ENCODE measurements around the gene PRDM16.
A peak's percentile ranks its signal among the peaks of the same experiment; 100 is the strongest.

The PRDM16 gene

GRCh38 chr1:3065797-3066196 lies 3.2 kb upstream of the PRDM16 start:
- Mint-ChIP-seq H3K4me1 (peaks cover 3% of the 10 kb centered on the region), H3K27me3 (peaks cover 71% of the 10 kb centered on the region), H3K4me3 (no peak overlapping the region), H3K36me3 (peaks cover 1% of the 10 kb centered on the region), H3K27ac (no peak overlapping the region), H3K9me3 (no peaks in the 10 kb centered on the region)
- CTCF ChIA-PET: no interaction called here
- DNase-seq: peak; percentile 11

- H3K4me1 Mint-ChIP-seq: peaks cover 3% of the 10 kb centered on the region
- no peak for DNase-seq
- no peak overlapping the region for H3K27ac Mint-ChIP-seq
- CTCF ChIA-PET: no interaction called here
- H3K9me3 Mint-ChIP-seq: no peaks in the 10 kb centered on the region
- H3K4me3 Mint-ChIP-seq: no peak overlapping the region
- peaks cover 1% of the 10 kb centered on the region for H3K36me3 Mint-ChIP-seq
- H3K27me3 Mint-ChIP-seq: peaks cover 71% of the 10 kb centered on the region
Measured at GRCh38 chr1:3066250-3066711, 2.7 kb upstream of the PRDM16 start.

GRCh38 chr1:3066826-3067225 lies 2.2 kb upstream of the PRDM16 start:
- H3K36me3 Mint-ChIP-seq: peaks cover 1% of the 10 kb centered on the region
- CTCF ChIA-PET: no interaction called here
- H3K27me3 Mint-ChIP-seq: peaks cover 75% of the 10 kb centered on the region
- no peak for DNase-seq
- H3K4me3 Mint-ChIP-seq: no peak overlapping the region
- no peak overlapping the region for H3K27ac Mint-ChIP-seq
- H3K4me1 Mint-ChIP-seq: peaks cover 3% of the 10 kb centered on the region
- H3K9me3 Mint-ChIP-seq: no peaks in the 10 kb centered on the region

GRCh38 chr1:3067301-3067670 lies 1.7 kb upstream of the PRDM16 start:
- H3K36me3 Mint-ChIP-seq: peaks cover 1% of the 10 kb centered on the region
- no peak overlapping the region for H3K27ac Mint-ChIP-seq
- no peak overlapping the region for H3K4me3 Mint-ChIP-seq
- H3K4me1 Mint-ChIP-seq: peaks cover 3% of the 10 kb centered on the region
- CTCF ChIA-PET: no interaction called here
- H3K9me3 Mint-ChIP-seq: no peaks in the 10 kb centered on the region
- DNase-seq: no peak
- H3K27me3 Mint-ChIP-seq: peaks cover 79% of the 10 kb centered on the region

GRCh38 chr1:3067671-3068563 lies 1.1 kb upstream of the PRDM16 start:
- CTCF ChIA-PET: no interaction called here
- H3K27ac Mint-ChIP-seq: no peak overlapping the region
- H3K36me3 Mint-ChIP-seq: peaks cover 1% of the 10 kb centered on the region
- H3K27me3 Mint-ChIP-seq: peaks cover 80% of the 10 kb centered on the region
- H3K4me1 Mint-ChIP-seq: peaks cover 3% of the 10 kb centered on the region
- no peak for DNase-seq
- H3K4me3 Mint-ChIP-seq: peak overlapping the region; percentile 41
- H3K9me3 Mint-ChIP-seq: no peaks in the 10 kb centered on the region

- Mint-ChIP-seq H3K4me1 (peaks cover 3% of the 10 kb centered on the region), H3K4me3 (peak overlapping the region; percentile 72), H3K9me3 (no peaks in the 10 kb centered on the region), H3K27ac (no peak overlapping the region), H3K36me3 (peaks cover 1% of the 10 kb centered on the region), H3K27me3 (peaks cover 92% of the 10 kb centered on the region)
- CTCF ChIA-PET: no interaction called here
- peak; percentile 41 for DNase-seq
Measured at GRCh38 chr1:3069491-3070308, 697 bp downstream of the PRDM16 start.

- Mint-ChIP-seq H3K27me3 (peaks cover 92% of the 10 kb centered on the region), H3K4me3 (no peak overlapping the region)
- CTCF ChIA-PET: no interaction called here
Measured at GRCh38 chr1:3070309-3070643, 1.3 kb downstream of the PRDM16 start.

GRCh38 chr1:3070644-3071564 lies 1.9 kb downstream of the PRDM16 start:
- Mint-ChIP-seq H3K36me3 (peaks cover 1% of the 10 kb centered on the region), H3K27me3 (peaks cover 92% of the 10 kb centered on the region), H3K4me3 (peak overlapping the region; percentile 54), H3K9me3 (no peaks in the 10 kb centered on the region), H3K4me1 (peaks cover 3% of the 10 kb centered on the region), H3K27ac (no peak overlapping the region)
- no peak for DNase-seq
- CTCF ChIA-PET: no interaction called here

More at GRCh38 chr1:3070309-3070643, 1.3 kb downstream of the PRDM16 start:
- H3K27ac Mint-ChIP-seq: no peak overlapping the region
- H3K36me3 Mint-ChIP-seq: peaks cover 1% of the 10 kb centered on the region
- no peaks in the 10 kb centered on the region for H3K9me3 Mint-ChIP-seq
- H3K4me1 Mint-ChIP-seq: peaks cover 3% of the 10 kb centered on the region
- no peak for DNase-seq

GRCh38 chr1:3071565-3072390 lies 2.8 kb downstream of the PRDM16 start:
- Mint-ChIP-seq H3K27ac (no peak overlapping the region), H3K9me3 (no peaks in the 10 kb centered on the region), H3K4me1 (peaks cover 3% of the 10 kb centered on the region), H3K4me3 (no peak overlapping the region), H3K36me3 (peaks cover 1% of the 10 kb centered on the region), H3K27me3 (peaks cover 92% of the 10 kb centered on the region)
- DNase-seq: no peak
- CTCF ChIA-PET: no interaction called here

GRCh38 chr1:3072391-3073185 lies 3.6 kb downstream of the PRDM16 start:
- peaks cover 3% of the 10 kb centered on the region for H3K4me1 Mint-ChIP-seq
- no peaks in the 10 kb centered on the region for H3K9me3 Mint-ChIP-seq
- peaks cover 1% of the 10 kb centered on the region for H3K36me3 Mint-ChIP-seq
- peaks cover 92% of the 10 kb centered on the region for H3K27me3 Mint-ChIP-seq
- no peak for DNase-seq
- H3K27ac Mint-ChIP-seq: no peak overlapping the region
- no peak overlapping the region for H3K4me3 Mint-ChIP-seq
- CTCF ChIA-PET: no interaction called here

- CTCF ChIA-PET: no interaction called here
- Mint-ChIP-seq H3K27me3 (peaks cover 92% of the 10 kb centered on the region), H3K4me1 (peaks cover 4% of the 10 kb centered on the region)
Measured at GRCh38 chr1:3073186-3073488, 4.1 kb downstream of the PRDM16 start.

GRCh38 chr1:3073489-3074296 lies 4.7 kb downstream of the PRDM16 start:
- no peaks in the 10 kb centered on the region for H3K9me3 Mint-ChIP-seq
- no peak overlapping the region for H3K4me3 Mint-ChIP-seq
- peaks cover 92% of the 10 kb centered on the region for H3K27me3 Mint-ChIP-seq
- DNase-seq: no peak
- peaks cover 10% of the 10 kb centered on the region for H3K4me1 Mint-ChIP-seq
- CTCF ChIA-PET: no interaction called here
- peaks cover 1% of the 10 kb centered on the region for H3K36me3 Mint-ChIP-seq
- no peak overlapping the region for H3K27ac Mint-ChIP-seq

More at GRCh38 chr1:3073186-3073488, 4.1 kb downstream of the PRDM16 start:
- H3K4me3 Mint-ChIP-seq: no peak overlapping the region
- DNase-seq: no peak
- H3K36me3 Mint-ChIP-seq: peaks cover 1% of the 10 kb centered on the region
- no peaks in the 10 kb centered on the region for H3K9me3 Mint-ChIP-seq
- H3K27ac Mint-ChIP-seq: no peak overlapping the region

All from activated naive CD4-positive, alpha-beta T cell treated with anti-CD3 and anti-CD28 coated beads, Interleukin-2, amount 10 ng/mL, durations not matched to agents 7 days and 5 days (primary cell).